ENCODE measurements around the gene COA1.

DNA sequence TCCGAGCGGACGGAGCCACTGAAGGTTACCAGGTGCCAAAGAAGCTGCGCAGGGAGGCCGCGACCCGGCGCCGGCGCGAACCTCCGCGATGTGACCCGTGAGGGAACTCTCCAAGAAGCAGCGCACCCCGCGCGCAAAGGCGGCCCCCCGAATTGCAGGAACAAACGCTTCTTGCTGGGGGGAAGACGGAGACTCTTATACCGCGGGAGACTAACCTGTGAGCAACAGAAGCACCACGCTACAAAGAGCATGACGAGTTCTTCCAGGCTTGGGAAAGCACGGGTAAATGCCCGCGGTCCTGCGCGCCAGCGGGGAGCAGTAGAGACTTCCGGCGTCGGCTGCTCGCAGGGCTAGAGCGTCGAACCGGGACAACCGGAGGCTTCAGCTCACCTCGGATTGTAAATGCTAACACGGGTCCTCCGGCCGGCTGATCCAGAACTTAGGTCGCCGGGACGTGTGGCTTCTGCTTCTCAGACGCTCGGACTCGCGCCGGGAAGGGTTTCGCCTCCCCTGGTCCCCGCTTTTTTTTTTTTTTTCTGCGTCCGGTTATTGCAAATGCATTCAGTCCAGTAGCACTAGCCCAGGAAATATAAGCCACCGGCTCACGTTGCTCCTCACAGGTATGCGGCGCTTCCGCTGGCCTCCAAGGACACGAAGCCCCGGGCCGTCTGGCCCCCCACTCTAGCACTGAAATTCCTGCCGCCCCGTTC is at the start of gene COA1:
- TF ChIP-seq, protein P1, sequence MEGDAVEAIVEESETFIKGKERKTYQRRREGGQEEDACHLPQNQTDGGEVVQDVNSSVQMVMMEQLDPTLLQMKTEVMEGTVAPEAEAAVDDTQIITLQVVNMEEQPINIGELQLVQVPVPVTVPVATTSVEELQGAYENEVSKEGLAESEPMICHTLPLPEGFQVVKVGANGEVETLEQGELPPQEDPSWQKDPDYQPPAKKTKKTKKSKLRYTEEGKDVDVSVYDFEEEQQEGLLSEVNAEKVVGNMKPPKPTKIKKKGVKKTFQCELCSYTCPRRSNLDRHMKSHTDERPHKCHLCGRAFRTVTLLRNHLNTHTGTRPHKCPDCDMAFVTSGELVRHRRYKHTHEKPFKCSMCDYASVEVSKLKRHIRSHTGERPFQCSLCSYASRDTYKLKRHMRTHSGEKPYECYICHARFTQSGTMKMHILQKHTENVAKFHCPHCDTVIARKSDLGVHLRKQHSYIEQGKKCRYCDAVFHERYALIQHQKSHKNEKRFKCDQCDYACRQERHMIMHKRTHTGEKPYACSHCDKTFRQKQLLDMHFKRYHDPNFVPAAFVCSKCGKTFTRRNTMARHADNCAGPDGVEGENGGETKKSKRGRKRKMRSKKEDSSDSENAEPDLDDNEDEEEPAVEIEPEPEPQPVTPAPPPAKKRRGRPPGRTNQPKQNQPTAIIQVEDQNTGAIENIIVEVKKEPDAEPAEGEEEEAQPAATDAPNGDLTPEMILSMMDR (IDR thresholded peaks at IDR 0.05; ENCODE audit: insufficient read depth, low read length): no peak
- TF ChIP-seq POLR2AphosphoS5 (IDR thresholded peaks at IDR 0.05; ENCODE audit: low read depth) (peak; percentile 85), GABPA (IDR thresholded peaks at IDR 0.05; ENCODE audit: low read depth) (peak; percentile 88), SPI1 (IDR thresholded peaks at IDR 0.05; ENCODE audit: borderline replicate concordance, low read depth) (no peak)
- TF ChIP-seq, protein P2, sequence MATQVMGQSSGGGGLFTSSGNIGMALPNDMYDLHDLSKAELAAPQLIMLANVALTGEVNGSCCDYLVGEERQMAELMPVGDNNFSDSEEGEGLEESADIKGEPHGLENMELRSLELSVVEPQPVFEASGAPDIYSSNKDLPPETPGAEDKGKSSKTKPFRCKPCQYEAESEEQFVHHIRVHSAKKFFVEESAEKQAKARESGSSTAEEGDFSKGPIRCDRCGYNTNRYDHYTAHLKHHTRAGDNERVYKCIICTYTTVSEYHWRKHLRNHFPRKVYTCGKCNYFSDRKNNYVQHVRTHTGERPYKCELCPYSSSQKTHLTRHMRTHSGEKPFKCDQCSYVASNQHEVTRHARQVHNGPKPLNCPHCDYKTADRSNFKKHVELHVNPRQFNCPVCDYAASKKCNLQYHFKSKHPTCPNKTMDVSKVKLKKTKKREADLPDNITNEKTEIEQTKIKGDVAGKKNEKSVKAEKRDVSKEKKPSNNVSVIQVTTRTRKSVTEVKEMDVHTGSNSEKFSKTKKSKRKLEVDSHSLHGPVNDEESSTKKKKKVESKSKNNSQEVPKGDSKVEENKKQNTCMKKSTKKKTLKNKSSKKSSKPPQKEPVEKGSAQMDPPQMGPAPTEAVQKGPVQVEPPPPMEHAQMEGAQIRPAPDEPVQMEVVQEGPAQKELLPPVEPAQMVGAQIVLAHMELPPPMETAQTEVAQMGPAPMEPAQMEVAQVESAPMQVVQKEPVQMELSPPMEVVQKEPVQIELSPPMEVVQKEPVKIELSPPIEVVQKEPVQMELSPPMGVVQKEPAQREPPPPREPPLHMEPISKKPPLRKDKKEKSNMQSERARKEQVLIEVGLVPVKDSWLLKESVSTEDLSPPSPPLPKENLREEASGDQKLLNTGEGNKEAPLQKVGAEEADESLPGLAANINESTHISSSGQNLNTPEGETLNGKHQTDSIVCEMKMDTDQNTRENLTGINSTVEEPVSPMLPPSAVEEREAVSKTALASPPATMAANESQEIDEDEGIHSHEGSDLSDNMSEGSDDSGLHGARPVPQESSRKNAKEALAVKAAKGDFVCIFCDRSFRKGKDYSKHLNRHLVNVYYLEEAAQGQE (IDR thresholded peaks at IDR 0.05; ENCODE audit: insufficient replicate concordance, low read depth): peak; percentile 62
